Measurements from ENCODE around the gene S1PR2. TPM values are rescaled to one million over a fixed set of nuclear protein-coding genes. Genes with fewer than 3 reads are reported as not detected.
A peak's percentile ranks its signal among the peaks of the same experiment; 100 is the strongest.

The S1PR2 gene
- total and polyA plus RNA-seq, 9 of the 15 experiments (the other 6 are each of a cell fraction or from before 2014, with no cell fraction given): 1.5 to 3.9 (median 2.0) TPM

GRCh38 chr19:10230173-10230860, 814 bp downstream of the S1PR2 start (continued):
- peak; percentile 81 for TF ChIP-seq GATAD2B (IDR thresholded peaks at IDR 0.05; ENCODE audit: borderline replicate concordance)
- TF ChIP-seq TFAP4 (CRISPR knock-in tag; IDR thresholded peaks at IDR 0.05; ENCODE audit: borderline replicate concordance): peak; percentile 48; the same call in 1 of the 2 replicates
- no peak for TF ChIP-seq SIX5 (IDR thresholded peaks at IDR 0.05; ENCODE audit: borderline replicate concordance in 1 of 2, insufficient read depth in 1 of 2, low read depth in 1 of 2, low read length in 2 of 2)
- TF ChIP-seq, protein P1, sequence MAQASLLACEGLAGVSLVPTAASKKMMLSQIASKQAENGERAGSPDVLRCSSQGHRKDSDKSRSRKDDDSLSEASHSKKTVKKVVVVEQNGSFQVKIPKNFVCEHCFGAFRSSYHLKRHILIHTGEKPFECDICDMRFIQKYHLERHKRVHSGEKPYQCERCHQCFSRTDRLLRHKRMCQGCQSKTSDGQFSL (CRISPR knock-in tag; IDR thresholded peaks at IDR 0.05): 0 out of 2 replicates have a peak, but pooled peaks have one; percentile 41
- TF ChIP-seq, protein P1 (tag; IDR thresholded peaks at IDR 0.05): no peak
- no peak for TF ChIP-seq ETS2 (tag; IDR thresholded peaks at IDR 0.05; ENCODE audit: borderline replicate concordance, poor library complexity, severe bottlenecking)
- TF ChIP-seq FIP1L1 (IDR thresholded peaks at IDR 0.05; ENCODE audit: low read depth, low read length, poor library complexity, severe bottlenecking): peak; percentile 16
- no peak for TF ChIP-seq ZNF232 (CRISPR knock-in tag; IDR thresholded peaks at IDR 0.05)
- TF ChIP-seq ZNF699 (CRISPR knock-in tag; IDR thresholded peaks at IDR 0.05; ENCODE audit: insufficient replicate concordance): no peak
- TF ChIP-seq CREB1 (IDR thresholded peaks at IDR 0.05): no peak
- TF ChIP-seq CREB1 (CRISPR knock-in tag; IDR thresholded peaks at IDR 0.05): 0 out of 2 replicates have a peak, but pooled peaks have one; percentile 23
- TF ChIP-seq ZBTB1 (CRISPR knock-in tag; IDR thresholded peaks at IDR 0.05; ENCODE audit: borderline replicate concordance, low read depth): peak; percentile 65; the same call in 1 of the 2 replicates
- peak; percentile 98; the same call in 1 of the 2 replicates for TF ChIP-seq SAFB (IDR thresholded peaks at IDR 0.05; ENCODE audit: borderline replicate concordance, low read depth, low read length)
- TF ChIP-seq GTF3C2 (IDR thresholded peaks at IDR 0.05; ENCODE audit: borderline replicate concordance, extremely low read depth, insufficient read length): no peak
- peak; percentile 18 for TF ChIP-seq KDM5B (IDR thresholded peaks at IDR 0.05; ENCODE audit: insufficient replicate concordance, low read depth, low read length)
- TF ChIP-seq MYC (IDR thresholded peaks at IDR 0.05; ENCODE audit: low read depth, low read length): peak; percentile 12; the same call in 1 of the 2 replicates
- TF ChIP-seq MYC (CRISPR knock-in tag; IDR thresholded peaks at IDR 0.05; ENCODE audit: borderline replicate concordance, low read depth): peak; percentile 43; the same call in 1 of the 2 replicates
- TF ChIP-seq KDM1A (IDR thresholded peaks at IDR 0.05): peak in 1 of 2 experiments; percentile 25; a peak in 1 of 4 replicates
- peak; percentile 29; the same call in 1 of the 2 replicates for TF ChIP-seq CEBPG (CRISPR knock-in tag; IDR thresholded peaks at IDR 0.05)
- TF ChIP-seq CEBPG (tag; conservative IDR thresholded peaks at IDR 0.05 in 1 of 2, IDR thresholded peaks at IDR 0.05 in 1 of 2): no peak
- 0 out of 4 replicates have a peak, but pooled peaks of 1 of the 2 experiments have one; percentile 16 for TF ChIP-seq TEAD1 (CRISPR knock-in tag; IDR thresholded peaks at IDR 0.05)
- TF ChIP-seq HDAC1 (IDR thresholded peaks at IDR 0.05): peak in 1 of 2 experiments; percentile 44; a peak in 1 of 4 replicates

Measured in K562 (cell line).